ENCODE measurements around the gene ACHE.
A peak's percentile ranks its signal among the peaks of the same experiment; 100 is the strongest.

ACHE gene

DNA sequence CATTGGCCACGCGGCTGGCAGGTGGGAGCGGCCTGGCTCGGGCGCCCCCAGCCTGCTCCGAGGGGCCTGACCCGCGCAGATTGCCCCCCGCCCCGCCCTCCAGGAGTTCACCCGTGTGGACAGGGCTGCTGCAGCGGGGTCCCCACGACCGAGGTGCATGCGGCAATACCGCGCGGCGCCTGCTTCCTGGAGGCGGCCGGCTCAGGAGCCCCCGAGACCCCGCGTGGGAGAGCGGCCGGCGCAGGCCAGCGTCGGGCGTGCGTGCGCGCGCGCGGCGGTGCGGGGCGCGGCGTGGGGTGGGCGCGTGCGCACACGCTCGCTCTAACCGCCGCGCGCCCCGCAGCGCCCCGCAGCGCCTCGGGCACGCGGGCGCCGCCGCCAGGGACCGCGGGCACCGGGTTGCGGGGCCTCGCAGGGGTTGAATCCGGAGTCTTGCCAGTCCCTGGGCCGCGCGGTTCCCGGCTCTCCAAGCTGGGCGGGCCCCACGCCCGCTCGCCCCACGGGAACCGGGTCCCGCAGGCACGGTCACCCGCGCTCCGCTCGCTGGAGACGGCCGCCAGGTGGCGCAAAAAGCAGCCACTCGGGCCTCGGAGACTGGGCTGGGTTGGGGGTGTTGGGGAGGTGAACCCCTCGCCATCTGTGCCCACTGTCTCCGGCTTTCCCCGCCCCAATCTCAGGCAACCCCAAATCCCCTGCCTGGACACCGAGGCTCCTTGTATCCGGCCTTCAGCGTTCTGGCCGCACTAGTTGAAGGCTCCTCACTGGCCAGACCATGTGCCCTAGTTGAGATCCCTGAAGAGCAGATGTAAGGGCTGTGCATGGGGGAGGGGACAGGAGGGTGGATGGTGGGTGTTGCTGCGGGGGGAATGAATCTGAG is 1.3 kb upstream of the ACHE start:
- no peak for DNase-seq (ENCODE audit: low spot score)

DNA sequence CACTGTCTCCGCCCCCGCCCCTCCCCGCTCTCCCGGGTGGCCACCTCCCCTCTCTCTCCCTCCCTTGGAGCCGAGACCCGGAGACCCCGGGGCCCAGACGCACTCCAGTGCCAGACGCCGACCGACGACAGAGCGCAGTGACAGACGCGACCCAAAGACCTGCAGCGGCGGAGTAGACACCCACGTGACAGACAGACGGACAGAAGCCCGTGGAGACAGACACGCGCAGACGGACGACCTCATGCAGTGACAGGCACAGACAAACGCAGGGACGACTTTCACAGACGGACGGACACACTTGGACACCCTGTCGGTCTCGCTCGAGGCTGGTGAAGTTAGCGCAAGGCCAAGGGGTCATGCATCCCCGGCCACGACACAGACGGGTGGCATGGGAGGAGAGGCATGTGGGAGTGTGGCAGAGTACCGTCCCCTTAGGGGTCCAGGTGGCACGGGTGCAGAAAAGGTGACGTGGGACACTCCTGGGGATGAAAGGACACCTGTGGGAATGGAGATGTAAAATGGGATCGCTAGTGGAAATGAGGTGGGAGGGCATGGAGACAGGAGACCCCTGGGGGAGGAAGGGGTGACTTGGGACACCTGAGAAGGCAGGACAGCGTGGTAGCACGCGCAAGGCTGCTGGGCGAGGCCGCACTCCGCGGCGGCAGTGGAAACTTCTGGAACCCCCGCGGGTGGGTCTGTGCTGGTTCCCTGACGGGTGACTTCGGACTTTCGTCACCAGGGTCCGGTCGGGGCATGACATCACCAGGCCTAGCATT is 456 bp upstream of the ACHE start:
- DNase-seq (ENCODE audit: low spot score): no peak

DNA sequence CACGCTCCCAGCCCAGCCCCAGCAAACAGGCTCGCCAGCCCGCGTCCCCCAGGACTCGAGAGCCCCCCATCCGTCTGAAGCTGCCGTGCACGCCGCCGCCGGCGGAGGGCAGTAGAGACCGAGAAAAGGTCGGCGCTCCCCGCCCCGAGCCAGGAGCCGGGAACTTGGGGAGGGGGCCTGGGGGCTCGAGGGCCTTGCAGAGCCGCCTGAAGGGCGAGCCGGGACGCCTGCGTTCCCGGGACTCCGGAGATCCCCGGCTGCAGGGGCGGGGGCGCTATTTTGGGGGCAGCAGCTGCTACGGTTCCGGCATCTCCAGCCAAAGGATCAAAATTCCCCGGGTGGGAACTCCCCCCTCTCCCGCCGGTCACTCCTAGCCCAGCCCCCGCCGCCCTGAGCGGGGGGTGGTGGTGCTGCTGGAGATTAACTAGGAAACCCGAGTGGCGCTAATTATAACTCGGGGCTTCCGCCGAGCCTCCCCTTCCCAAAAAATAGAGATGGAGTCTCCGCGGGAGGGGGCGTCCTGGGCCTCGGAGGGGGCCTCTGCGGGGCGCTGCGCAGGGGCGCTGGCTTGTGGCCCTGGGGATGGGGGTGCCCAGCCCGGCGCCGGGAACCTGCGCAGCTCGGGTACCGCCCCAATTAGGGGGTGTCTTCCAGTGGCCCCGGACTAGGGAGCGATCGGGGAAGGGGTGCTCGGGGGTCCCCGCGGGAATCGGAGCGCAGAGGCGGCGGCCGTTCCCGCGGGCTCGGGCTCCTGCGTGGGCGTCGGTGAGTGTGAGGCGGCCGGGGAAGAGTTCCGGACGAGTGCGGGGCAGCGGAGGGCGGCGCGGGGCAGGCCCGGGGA is 608 bp downstream of the ACHE start:
- no peak for DNase-seq (ENCODE audit: low spot score)

DNA sequence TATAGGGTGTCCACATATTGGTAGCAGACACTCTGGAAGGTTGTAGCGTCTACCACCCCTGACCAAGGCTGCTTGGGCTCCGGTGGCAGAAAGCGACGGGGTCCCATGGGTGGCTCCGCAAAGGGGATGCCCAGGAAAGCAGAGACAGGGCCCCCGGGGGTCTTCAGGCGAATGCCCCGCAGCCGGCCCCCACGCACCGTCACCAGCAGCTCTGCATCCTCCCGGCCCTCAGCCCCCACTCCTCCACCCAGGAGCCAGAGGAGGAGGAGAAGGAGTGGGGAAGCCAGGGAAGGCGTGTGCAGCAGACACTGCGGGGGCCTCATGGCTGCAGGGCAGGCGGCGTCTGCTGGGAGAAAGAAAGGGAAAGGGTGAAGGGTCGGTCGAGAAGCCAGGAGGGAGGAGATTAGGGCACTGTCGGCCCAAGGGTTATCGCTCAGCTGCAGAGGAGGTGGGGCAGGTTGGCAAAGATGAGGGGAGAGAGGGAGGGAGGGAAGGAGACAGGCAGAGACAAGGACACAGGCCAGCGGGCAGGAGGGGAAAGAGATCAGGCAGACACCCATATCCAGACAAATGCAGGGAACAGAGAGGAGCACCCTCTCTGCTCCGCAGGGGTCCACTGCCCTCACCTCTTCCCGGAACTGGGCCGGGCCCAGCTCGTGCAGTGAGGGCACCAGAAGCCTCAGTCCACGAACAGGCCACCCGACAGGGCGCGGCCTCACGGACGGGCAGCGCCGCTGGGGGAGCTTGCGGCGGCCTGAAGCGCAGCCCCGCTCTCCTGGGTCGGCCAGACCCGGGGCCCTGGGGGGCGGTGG is 1.6 kb downstream of the ACHE start:
- DNase-seq (ENCODE audit: low spot score): no peak

DNA sequence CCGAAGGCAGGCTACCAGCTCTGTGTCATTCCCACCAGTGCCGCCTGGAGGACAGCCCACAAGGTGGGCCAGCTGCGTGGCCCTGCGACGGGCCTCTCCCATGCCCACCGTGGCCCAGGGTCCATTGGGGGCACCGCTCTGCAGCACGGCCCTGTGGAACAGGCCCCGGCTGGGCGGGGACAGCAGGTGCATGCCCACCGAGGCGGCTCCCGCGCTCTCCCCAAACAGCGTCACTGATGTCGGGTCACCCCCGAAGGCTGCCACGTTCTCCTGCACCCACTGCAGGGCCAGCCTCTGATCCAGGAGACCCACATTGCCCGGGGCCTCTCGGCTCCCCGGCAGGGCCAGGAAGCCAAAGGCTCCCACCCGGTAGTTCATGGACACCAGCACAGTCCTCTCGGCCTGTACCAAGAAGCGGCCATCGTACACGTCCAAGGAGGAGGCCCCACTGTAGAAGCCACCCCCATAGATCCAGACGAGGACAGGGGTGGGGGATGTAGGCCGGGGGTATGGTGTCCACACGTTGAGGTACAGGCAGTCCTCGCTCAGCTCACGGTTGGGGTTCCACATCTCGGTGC is 2.3 kb downstream of the ACHE start:
- DNase-seq (ENCODE audit: low spot score): no peak

DNA sequence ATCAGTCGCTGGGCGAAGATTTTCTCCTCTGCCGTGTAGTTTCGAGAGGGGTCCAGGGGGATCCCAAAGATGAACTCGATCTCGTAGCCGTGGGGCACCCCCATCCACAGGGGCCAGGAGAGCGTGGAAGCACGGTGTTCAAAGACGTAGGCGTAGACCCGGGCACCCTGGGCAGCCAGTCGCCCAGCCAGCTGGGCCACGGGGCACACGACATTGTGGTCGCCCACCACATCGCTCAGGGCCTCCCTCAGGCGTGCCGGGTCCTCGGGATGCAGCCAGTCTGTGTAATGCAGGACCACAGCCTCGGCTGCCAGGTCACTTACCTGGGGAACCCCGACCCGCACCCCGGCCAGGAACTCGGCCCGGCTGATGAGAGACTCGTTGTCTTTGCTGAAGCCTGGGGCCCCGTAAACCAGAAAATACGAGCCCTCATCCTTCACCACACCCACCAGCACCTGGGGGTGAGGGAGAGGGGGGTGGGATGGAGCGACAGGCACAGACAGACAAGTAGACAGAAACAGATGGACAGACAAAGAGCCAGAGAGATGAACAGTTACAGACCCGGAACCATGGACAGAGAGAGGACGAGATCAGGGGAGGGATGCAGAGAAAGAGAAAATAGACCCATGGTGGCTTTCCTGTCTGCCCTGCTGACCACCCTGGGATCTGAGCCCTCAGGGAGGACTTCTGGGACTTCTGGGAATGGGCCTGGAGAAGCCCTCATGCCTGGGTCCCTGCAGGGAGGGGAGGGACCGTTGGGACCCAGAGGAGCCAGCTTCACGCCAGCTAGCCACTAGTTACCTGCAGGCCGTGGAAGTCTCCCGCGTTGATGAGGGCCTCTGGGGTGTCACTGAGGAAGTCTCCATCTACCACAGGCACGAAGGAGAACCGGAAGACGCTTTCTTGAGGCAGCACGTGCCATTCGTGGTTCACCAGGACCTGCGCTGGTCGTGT is 3.0 kb downstream of the ACHE start:
- DNase-seq (ENCODE audit: low spot score): no peak

DNA sequence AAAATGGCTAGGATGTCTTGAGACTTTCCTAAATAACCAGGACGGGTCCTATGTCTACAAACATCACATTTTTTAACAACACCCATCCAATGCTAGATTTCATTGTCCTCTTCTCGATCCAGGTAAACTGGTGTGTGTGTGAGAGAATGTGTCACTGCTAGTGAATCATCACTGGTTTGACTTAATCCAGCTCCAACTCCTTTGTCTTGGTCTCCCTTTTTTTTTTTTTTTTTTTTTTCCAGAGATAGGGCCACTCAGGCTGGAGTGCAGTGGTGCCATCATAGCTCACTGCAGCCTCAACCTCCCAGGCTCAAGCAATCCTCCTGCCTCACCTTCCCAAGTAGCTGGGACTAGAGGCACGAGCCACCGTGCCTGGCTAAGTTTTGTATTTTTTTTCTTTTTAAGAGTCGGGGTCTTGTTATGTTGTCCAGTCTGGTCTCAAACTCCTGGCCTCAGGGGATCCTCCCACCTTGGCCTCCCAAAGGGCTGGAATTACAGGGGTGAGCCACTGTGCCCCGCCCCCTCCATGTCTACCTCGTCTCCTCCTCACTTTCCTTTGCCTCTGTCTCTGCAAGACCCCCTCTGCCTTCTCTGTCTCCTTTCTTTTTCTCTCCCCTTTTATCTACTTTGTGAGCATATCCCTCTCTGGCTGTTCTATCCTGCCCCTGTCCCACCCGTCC is 4.0 kb downstream of the ACHE start:
- no peak for DNase-seq (ENCODE audit: low spot score)

DNA sequence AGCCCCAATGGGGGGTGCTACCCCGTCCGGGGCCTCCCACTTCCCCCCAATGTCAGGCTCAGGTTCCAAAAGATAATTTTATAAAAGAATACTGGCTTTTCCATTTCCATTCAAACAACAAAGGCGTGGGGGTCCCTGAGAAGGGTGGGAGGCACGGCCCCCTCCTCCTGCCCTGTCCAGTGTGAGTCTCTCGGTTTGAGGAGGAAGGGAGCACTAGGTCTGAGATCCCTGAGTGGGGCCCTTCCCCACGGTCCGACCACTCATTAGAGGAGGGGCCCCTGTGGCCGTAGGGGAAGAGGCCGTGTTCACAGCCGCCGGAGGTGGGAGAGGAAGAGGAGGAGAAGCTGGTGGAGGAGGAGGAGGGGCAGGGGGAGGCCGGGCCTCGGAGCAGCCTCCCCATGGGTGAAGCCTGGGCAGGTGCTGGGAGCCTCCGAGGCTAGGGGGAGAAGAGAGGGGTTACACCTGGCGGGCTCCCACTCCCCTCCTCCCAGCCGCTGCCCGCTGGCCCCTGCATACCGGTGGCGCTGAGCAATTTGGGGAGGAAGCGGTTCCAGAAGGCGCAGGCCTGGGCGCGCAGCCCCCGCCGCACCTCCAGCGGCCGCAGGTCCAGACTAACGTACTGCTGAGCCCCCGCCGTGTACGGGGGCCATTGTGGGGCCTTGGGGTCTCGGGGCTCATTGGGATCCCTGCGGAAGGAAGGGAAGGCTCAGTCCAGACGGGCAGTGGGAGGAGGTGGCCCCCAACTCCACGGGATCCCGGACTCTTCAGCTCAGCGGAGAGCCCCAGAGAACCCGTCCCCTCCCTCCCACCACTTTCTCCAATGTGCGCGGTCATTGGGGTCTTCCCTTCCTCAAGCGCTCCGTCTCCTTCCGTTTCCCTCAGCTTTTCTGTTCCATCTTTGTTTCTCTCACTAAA is 4.8 kb downstream of the ACHE start:
- DNase-seq (ENCODE audit: low spot score): no peak

DNA sequence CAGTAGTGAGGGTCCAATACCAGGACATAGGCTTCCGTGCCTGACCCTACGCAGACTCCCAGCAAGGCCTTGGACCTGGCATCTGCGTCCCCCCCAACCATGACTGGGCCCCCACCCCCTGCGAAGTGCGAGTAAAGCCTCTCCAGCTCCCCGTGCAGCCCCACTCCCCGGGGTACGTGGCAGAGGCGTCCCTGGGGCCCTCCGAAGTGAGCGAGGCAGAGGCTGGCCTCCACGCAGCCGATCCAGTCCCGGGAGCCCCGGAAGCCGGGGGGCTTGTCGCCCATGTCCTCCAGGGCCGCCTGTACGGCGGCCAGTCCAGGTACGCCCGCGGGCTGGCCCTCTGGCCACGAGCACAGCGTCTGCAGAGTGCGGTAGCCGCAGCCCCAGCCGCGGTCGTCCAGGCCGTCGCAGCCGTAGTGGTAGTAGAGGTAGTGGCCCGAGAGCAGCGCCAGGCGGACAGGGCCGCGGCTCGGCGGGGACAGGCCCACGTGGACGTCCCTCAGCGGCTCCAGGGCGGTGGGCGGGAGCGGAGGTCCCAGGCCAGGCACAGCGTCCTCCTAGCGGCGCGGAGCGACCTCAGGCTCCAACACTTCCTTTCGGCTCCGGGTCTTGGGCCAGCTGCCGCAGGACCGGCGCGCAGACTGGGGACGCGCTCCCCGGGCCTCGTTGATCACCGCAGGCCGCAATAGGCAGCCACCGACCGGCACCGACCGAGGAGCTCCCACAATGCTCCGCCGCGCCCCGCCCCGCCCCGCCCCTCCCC is 6.5 kb downstream of the ACHE start, which contains the start of gene UFSP1:
Gene UFSP1, minus strand, starts transcription at position 728 of the 763 bp plus-strand sequence. Its CDS starts 444 bp downstream, at position 284.
- no peak for DNase-seq (ENCODE audit: low spot score)

DNA sequence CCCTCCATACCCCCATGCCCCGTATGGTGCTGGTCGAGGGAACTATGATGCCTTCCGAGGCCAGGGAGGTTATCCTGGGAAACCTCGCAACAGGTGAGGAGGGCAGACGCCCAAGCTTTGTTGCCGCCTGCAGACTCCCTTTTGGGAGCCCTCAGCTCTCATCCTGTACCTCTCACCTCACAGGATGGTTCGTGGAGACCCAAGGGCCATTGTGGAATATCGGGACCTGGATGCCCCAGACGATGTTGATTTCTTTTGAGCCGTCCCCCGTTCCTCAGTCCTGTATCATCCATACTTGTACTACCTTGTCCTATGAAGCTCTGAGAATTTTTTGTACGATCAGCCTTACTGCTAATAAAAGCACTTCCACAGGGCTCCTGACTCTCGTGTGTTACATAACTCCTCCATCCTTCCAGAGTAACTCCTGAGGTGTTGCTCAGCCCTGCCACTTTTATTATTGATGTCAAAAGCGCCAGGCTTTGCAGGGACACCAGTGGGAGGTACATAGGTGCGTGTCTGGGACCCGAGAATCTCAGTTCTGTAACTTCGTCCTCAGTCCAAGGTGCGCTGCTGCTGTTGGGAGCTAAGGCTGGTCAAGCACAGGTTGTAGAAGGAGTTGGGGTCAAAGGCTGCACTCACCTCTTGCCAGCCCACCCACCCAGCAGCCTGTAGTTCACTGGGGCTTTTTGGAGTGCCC is 7.2 kb downstream of the ACHE start:
- DNase-seq (ENCODE audit: low spot score): peak; percentile 78

DNA sequence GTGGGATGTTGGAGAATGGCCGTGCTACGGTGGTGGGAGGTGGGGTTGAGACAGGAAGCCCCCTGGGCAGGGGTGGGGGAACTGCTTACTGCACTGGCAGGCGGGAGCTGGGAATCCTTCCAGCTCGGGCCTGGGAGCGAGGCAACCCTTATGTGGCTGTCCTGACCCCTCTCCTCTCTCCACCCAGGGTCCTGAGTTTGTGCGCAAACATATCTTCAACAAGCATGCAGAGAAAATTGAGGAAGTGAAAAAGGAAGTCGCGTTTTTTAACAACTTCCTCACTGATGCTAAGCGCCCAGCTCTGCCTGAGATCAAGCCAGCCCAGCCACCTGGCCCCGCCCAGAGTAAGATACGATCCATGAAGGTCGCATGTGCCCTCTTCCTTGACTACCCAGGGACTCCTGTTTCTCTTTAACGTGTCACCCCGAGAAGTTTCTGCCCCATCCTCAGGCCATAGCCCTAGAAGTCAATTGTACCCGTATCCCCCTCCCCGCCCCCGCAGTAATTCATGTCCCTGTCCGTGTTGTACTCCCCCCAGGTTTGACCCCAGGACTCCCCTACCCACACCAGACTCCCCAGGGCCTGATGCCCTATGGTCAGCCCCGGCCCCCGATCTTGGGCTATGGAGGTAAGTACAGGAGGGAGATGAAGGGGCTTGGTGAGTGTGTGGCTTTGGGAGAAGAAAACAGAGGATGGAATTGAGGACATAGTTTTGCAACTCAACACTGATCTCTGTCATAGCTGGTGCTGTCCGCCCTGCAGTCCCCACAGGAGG is 8.0 kb downstream of the ACHE start:
- no peak for DNase-seq (ENCODE audit: low spot score)

DNA sequence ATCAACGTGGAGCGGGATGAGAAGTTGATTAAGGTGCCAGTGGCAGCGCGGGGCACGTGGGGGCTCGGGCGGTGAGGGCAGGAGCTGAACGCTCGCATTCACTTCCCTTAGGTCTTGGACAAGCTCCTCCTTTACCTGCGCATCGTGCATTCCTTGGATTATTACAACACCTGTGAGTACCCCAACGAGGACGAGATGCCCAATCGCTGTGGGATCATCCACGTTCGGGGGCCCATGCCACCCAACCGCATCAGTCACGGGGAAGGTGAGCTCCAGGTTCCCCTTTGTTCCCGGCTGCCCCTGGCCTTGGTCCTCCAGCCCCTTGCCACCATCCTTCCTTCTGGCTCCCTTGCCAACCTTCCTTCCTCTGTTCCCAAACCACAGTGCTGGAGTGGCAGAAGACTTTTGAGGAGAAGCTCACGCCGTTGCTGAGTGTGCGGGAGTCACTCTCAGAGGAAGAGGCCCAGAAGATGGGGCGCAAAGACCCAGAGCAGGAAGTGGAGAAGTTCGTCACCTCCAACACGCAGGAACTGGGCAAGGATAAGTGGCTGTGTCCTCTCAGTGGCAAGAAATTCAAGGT is 8.7 kb downstream of the ACHE start:
- DNase-seq (ENCODE audit: low spot score): no peak

DNA sequence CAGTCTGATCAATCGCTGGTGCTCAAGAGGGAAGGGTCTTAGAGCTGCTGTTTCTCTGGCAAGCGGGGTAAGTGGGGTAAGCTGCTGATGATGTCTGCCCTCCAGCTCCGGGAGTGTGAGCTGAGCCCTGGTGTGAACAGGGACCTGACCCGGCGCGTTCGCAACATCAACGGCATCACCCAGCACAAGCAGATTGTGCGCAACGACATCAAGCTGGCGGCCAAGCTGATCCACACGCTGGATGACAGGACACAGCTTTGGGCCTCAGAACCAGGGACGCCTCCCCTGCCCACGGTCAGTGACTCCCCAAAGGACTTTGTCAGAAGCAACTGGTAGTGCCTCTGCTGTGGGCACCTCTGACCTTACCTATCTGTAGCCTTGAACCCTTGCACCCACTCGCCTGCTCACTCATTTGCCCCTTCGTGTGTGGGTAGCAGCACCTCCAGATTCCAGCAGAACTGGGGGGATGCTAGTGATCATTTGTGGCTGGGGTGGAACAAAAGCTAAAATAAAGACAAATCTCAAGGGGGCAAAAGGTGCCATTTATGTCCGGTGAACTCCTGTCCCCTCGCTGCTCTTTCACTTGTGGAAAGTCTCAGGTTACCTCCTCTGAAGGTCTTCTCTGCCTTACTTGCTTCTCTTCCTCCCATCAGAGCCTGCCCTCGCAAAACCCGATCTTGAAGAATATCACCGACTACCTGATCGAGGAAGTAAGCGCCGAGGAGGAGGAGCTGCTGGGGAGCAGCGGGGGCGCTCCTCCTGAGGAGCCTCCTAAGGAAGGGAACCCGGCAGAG is 9.3 kb downstream of the ACHE start:
- DNase-seq (ENCODE audit: low spot score): peak; percentile 69

DNA sequence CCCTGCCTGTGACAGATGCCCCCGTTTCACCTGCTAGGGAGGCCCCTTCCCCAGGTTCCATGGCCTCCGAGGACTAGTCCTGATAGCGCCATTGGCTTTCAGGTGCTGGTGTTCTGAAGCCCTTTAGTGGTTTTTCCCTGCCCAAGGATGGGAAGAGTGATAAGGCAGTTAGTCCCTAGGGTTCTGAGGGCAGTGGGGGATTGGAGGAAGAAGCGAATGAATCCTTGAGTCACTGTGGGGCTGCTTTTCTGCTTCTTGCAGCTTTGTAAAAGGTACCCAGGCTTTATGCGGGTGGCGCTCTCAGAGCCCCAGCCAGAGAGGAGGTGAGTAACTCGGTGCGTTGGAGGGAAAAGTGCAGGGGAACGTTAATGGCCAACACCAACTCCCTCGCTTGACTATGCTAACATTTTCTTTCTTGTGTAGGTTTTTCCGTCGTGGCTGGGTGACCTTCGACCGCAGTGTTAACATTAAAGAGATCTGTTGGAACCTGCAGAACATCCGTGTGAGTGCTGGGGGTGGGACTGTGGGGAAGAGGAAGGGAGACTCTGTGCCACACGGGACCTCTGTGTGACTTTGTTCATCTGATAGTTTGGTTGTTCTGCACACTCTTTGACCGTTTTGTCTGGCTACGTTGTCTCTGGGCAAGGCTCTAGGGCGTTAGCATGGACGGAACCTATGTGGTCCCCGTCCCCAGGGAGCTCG is 10.1 kb downstream of the ACHE start:
- no peak for DNase-seq (ENCODE audit: low spot score)
